AG09309 (cell line): ENCODE results near the gene TRABD2A.

Experiments used
- DNase-seq: peaks from one replicate; pipeline ENCODE4 v3.0.0-alpha.2; 2010; ENCODE audit warnings: low read depth
- H3K4me3 ChIP-seq: 2 replicates; pipeline ENCODE4 v1.5.1; 2011; ENCODE audit warnings: mild to moderate bottlenecking, low read depth, low read length, moderate library complexity; ENCODE audit not compliant: control insufficient read depth
- CTCF ChIP-seq: IDR thresholded peaks from 2 replicates; pipeline ENCODE4 v1.5.1; 2011; ENCODE audit warnings: mild to moderate bottlenecking, low read depth, low read length, inconsistent platforms; ENCODE audit not compliant: insufficient read depth, control insufficient read depth; ENCODE audit errors: missing control alignments

The TRABD2A gene

GRCh38 chr2:84858123-84858522, 22.8 kb downstream of the TRABD2A start:
- no peak for DNase-seq
- H3K4me3 ChIP-seq, result no peak overlapping the region
- peak; percentile 38 for TF ChIP-seq CTCF

GRCh38 chr2:84857566-84857965, 23.3 kb downstream of the TRABD2A start:
- no peak for TF ChIP-seq CTCF
- no peak for DNase-seq
- no peak overlapping the region for H3K4me3 ChIP-seq

- H3K4me3 ChIP-seq, result no peak overlapping the region
- no peak for TF ChIP-seq CTCF
- DNase-seq, result no peak
These were observed 24.1 kb downstream of the TRABD2A start for GRCh38 chr2:84856787-84857186.

- DNase-seq, result no peak
- TF ChIP-seq CTCF, result no peak
- H3K4me3 ChIP-seq, result no peak overlapping the region
These were observed 25.2 kb downstream of the TRABD2A start for GRCh38 chr2:84855731-84856130.

- no peak for TF ChIP-seq CTCF
- no peak overlapping the region for H3K4me3 ChIP-seq
- no peak for DNase-seq
These were observed 26.0 kb downstream of the TRABD2A start for GRCh38 chr2:84854850-84855249.

GRCh38 chr2:84851876-84852275, 29.0 kb downstream of the TRABD2A start:
- no peak overlapping the region for H3K4me3 ChIP-seq
- TF ChIP-seq CTCF, result no peak
- DNase-seq, result no peak

- no peak for TF ChIP-seq CTCF
- no peak overlapping the region for H3K4me3 ChIP-seq
- no peak for DNase-seq
These were observed 30.4 kb downstream of the TRABD2A start for GRCh38 chr2:84850471-84850870.
